Upper lobe of left lung (tissue), 4 donors: ENCODE results near the gene UGCG.

ENCODE experiments used
- EP300 ChIP-seq, 4 donors: sonication (generic); formaldehyde crosslinking; IDR thresholded peaks; one replicate each; pipeline ENCODE4 v1.5.1; 2017; ENCODE audit warnings: antibody characterized with exemption in 4 of 4, control low read depth in 2 of 4
- POLR2A ChIP-seq, 4 donors: fragments of 450-650 bp; IDR thresholded peaks; one replicate each; pipeline ENCODE4 v1.5.1; 2016 to 2017; ENCODE audit warnings: antibody characterized with exemption in 4 of 4, mild to moderate bottlenecking in 2 of 4
- POLR2AphosphoS5 ChIP-seq, 2 donors: sonication (generic); formaldehyde crosslinking; IDR thresholded peaks; one replicate each; pipeline ENCODE4 v1.5.1; 2017; ENCODE audit warnings: antibody characterized with exemption in 2 of 2
- TF ChIP-seq, protein P1 (sequence below), 6 experiments: fragments of 450-650 bp in 4 of 6; fragments of 200-600 bp in 2 of 6; sonication (generic) in 2 of 6; IDR thresholded peaks; one replicate each; pipeline ENCODE4 v1.5.1; 2016 to 2019; ENCODE audit warnings: antibody characterized with exemption in 6 of 6

DNA sequence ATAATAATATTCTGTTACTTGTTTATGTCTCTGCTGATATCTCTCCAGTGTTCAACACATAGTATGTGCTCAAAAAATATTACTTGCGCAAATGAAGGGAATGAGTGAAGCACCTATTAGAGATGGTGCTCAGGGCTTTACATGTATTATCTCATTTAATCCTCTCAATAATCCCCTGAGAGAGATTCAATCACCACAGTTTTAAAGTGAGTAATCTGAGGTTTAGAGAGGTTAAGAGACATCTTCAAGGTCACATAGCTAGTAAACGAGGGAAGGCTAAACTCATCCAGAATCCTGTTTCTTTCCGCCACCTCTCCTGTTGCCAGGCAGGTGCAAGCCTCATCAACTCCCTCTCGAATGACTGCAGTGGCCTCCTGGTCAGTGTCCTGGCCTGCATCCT, 82.0 kb downstream of the UGCG start:
- TF ChIP-seq, protein P1, sequence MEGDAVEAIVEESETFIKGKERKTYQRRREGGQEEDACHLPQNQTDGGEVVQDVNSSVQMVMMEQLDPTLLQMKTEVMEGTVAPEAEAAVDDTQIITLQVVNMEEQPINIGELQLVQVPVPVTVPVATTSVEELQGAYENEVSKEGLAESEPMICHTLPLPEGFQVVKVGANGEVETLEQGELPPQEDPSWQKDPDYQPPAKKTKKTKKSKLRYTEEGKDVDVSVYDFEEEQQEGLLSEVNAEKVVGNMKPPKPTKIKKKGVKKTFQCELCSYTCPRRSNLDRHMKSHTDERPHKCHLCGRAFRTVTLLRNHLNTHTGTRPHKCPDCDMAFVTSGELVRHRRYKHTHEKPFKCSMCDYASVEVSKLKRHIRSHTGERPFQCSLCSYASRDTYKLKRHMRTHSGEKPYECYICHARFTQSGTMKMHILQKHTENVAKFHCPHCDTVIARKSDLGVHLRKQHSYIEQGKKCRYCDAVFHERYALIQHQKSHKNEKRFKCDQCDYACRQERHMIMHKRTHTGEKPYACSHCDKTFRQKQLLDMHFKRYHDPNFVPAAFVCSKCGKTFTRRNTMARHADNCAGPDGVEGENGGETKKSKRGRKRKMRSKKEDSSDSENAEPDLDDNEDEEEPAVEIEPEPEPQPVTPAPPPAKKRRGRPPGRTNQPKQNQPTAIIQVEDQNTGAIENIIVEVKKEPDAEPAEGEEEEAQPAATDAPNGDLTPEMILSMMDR (IDR thresholded peaks at IDR 0.05): no peak
- no peak for TF ChIP-seq POLR2A (IDR thresholded peaks at IDR 0.05)
- no peak for TF ChIP-seq EP300 (IDR thresholded peaks at IDR 0.05)
- TF ChIP-seq POLR2AphosphoS5 (IDR thresholded peaks at IDR 0.05): no peak
